ENCODE data around the gene TDRD15. TPM values are rescaled to one million over a fixed set of nuclear protein-coding genes. Genes with fewer than 3 reads are reported as not detected.

TDRD15 gene
- total and polyA plus RNA-seq, 2 of the 13 experiments (the other 11 are each of a cell fraction or from before 2014, with no cell fraction given): 0.12 to 0.29 TPM

DNA sequence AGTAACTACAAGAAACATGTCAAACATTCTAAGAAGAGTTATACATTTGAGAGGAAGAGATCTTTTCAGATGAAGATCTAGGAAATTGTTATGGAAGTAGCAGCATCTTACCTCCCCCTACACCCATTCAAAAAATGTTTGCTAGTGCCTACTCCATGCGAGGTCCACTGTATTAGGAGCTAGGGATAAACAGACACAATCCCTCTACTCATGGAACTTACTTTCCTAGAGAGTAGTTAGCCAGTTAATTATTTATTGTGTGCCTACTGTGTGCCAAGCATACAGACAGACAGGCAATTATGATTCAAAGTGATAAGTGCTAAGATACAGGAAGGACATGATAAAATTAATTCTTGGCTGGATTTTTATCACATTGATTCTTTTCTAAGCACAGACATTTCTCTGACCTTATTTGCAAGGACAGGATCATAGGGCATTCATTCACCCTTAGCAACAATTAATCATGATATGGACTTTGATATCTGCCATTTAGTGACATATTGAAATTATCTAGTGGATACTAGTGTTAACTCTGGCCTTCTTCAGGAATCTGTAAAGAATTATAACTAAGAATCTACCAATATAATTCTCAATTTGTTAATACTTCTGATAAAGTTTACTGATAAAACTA is 19.6 kb upstream of the TDRD15 start:
- no peak overlapping the region for H3K27ac ChIP-seq (ENCODE audit: extremely low read length, insufficient read depth, low read length)
- CTCF ChIA-PET (ENCODE audit: low intra/inter-chr PET ratio, low total read pairs): no interaction called here
- in situ Hi-C loops (cut with HindIII; ENCODE audit: extremely low pct_ligation_motif_present, low pct_unique_long_range_greater_than_20kb): no loop called here
- TF ChIP-seq PRDM4 (CRISPR knock-in tag; IDR thresholded peaks at IDR 0.05; ENCODE audit: borderline replicate concordance) (no peak), HIC2 (CRISPR knock-in tag; IDR thresholded peaks at IDR 0.05; ENCODE audit: low read depth) (no peak), KAT8 (CRISPR knock-in tag; IDR thresholded peaks at IDR 0.05) (0 out of 2 replicates have a peak, but pooled peaks have one; percentile 1), BCL6 (CRISPR knock-in tag; IDR thresholded peaks at IDR 0.05) (peak; percentile 62; the same call in 1 of the 2 replicates), RERE (CRISPR knock-in tag; IDR thresholded peaks at IDR 0.05; ENCODE audit: low read depth) (no peak), MTF1 (CRISPR knock-in tag; IDR thresholded peaks at IDR 0.05) (no peak), NCOA2 (CRISPR knock-in tag; IDR thresholded peaks at IDR 0.05) (no peak), HDAC2 (CRISPR knock-in tag; IDR thresholded peaks at IDR 0.05) (no peak), CREB1 (IDR thresholded peaks at IDR 0.05) (no peak), CREB1 (CRISPR knock-in tag; IDR thresholded peaks at IDR 0.05) (0 out of 2 replicates have a peak, but pooled peaks have one; percentile 35), ZNF761 (CRISPR knock-in tag; conservative IDR thresholded peaks at IDR 0.05) (no peak), ZNF605 (CRISPR knock-in tag; IDR thresholded peaks at IDR 0.05) (no peak), ZNF781 (CRISPR knock-in tag; IDR thresholded peaks at IDR 0.05; ENCODE audit: borderline replicate concordance, not compliant biosample characterization) (no peak), FOXK2 (IDR thresholded peaks at IDR 0.05) (no peak), NR2F6 (IDR thresholded peaks at IDR 0.05) (no peak), NR2F6 (CRISPR knock-in tag; IDR thresholded peaks at IDR 0.05) (no peak), ZNF552 (CRISPR knock-in tag; IDR thresholded peaks at IDR 0.05; ENCODE audit: borderline replicate concordance) (no peak)

More for the DNA sequence above, 19.6 kb upstream of the TDRD15 start:
- no peak overlapping the region for H3K9ac ChIP-seq (ENCODE audit: insufficient read depth, low read depth, low read length)
- H3K79me2 ChIP-seq (ENCODE audit: insufficient read depth, low read length): no peaks in the 10 kb centered on the region
- ATAC-seq: peak; percentile 53
- peak; percentile 8 for FAIRE-seq
- H3K27me3 ChIP-seq (ENCODE audit: control insufficient read depth in 1 of 2, insufficient read depth in 2 of 2, low read length in 2 of 2): no peaks in the 10 kb centered on the region
- intact Hi-C loops (cut with micrococcal nuclease; ENCODE audit: unreplicated experiment): no loop called here
- DNase-seq (ENCODE audit: low spot score): no peak
- no peaks in the 10 kb centered on the region for H4K20me1 ChIP-seq (ENCODE audit: insufficient read depth, low read length)
- H3K4me1 ChIP-seq (ENCODE audit: insufficient read depth, low read length): peaks cover 42% of the 10 kb centered on the region
- 56% methylated on average over 1 of the region's 1 CpG for WGBS (ENCODE audit: low lambda C conversion rate)
- H2AFZ ChIP-seq (ENCODE audit: low read length): no peak overlapping the region
- H3K9me3 ChIP-seq (ENCODE audit: low read length): no peaks in the 10 kb centered on the region
- no peak overlapping the region for H3K4me3 ChIP-seq (replicated peaks in 1 of 3; ENCODE audit: insufficient read depth in 1 of 3, low read depth in 2 of 3, low read length in 3 of 3)
- no TSS peak for BruUV-seq (replicated peaks)
- H3K4me2 ChIP-seq (ENCODE audit: low read depth, low read length): peak overlapping the region; percentile 31
- POLR2A ChIA-PET: interaction anchor here (1.9 to 4.9 kb wide), 2 partner anchors 61 to 67 kb away, joined by 10 to 16 read pairs; partner anchors contain the start of gene APOB
- no peaks in the 10 kb centered on the region for H3K36me3 ChIP-seq (replicated peaks in 1 of 2; ENCODE audit: control insufficient read depth in 1 of 2, insufficient read depth in 2 of 2, low read length in 2 of 2)

Measured in HepG2 (cell line).